Coronary artery (tissue), 2 donors: Measurements from ENCODE around the gene TCEANC2.

Experiments
- DNase-seq: peaks from one replicate; pipeline ENCODE4 v3.0.0-alpha.2; 2017; ENCODE audit warnings: low spot score
- H3K27ac ChIP-seq, 2 donors: fragments of 200-600 bp; sonication (generic); one replicate each; pipeline ENCODE4 v1.5.1; 2016 to 2019
- H3K4me3 ChIP-seq: fragments of 200-600 bp; sonication (generic); 2 replicates; pipeline ENCODE4 v1.5.1; 2016; ENCODE audit warnings: mild to moderate bottlenecking, moderate library complexity
- CTCF ChIP-seq: fragments of 200-600 bp; sonication (generic); IDR thresholded peaks from one replicate; pipeline ENCODE4 v1.5.1; 2019; ENCODE audit warnings: antibody characterized with exemption

TCEANC2 gene

GRCh38 chr1:54010415-54011117 lies 42.8 kb upstream of the TCEANC2 start:
- no peak overlapping the region for H3K27ac ChIP-seq
- no peak for TF ChIP-seq CTCF
- no peak overlapping the region for H3K4me3 ChIP-seq
- DNase-seq = no peak

- H3K27ac ChIP-seq = no peak overlapping the region
- no peak for DNase-seq
- no peak overlapping the region for H3K4me3 ChIP-seq
- no peak for TF ChIP-seq CTCF
These were observed 41.9 kb upstream of the TCEANC2 start for GRCh38 chr1:54011316-54012007.

- no peak overlapping the region for H3K27ac ChIP-seq
These were observed 41.4 kb upstream of the TCEANC2 start for GRCh38 chr1:54012008-54012325.

GRCh38 chr1:54012863-54013262 lies 40.5 kb upstream of the TCEANC2 start:
- no peak for DNase-seq
- Histone ChIP-seq H3K27ac (no peak overlapping the region), H3K4me3 (no peak overlapping the region)
- no peak for TF ChIP-seq CTCF

More at GRCh38 chr1:54012008-54012325, 41.4 kb upstream of the TCEANC2 start:
- DNase-seq = no peak
- no peak overlapping the region for H3K4me3 ChIP-seq
- no peak for TF ChIP-seq CTCF

- no peak for DNase-seq
- no peak overlapping the region for H3K27ac ChIP-seq
- no peak for TF ChIP-seq CTCF
- no peak overlapping the region for H3K4me3 ChIP-seq
These were observed 39.9 kb upstream of the TCEANC2 start for GRCh38 chr1:54013393-54014008.

GRCh38 chr1:54014009-54014629 lies 39.3 kb upstream of the TCEANC2 start:
- DNase-seq = no peak
- H3K4me3 ChIP-seq = no peak overlapping the region
- H3K27ac ChIP-seq = no peak overlapping the region
- TF ChIP-seq CTCF = no peak
